Measurements from ENCODE around the gene DAAM1.

- TF ChIP-seq CTCF (IDR thresholded peaks at IDR 0.05; ENCODE audit: low read depth, low read length), result no peak
- TF ChIP-seq EZH2phosphoT487 (IDR thresholded peaks at IDR 0.05; ENCODE audit: low read depth), result no peak
Measured at GRCh38 chr14:59176765-59177164, 11.7 kb upstream of the DAAM1 start.
